NCI-H146 (cell line): ENCODE measurements around the gene PET100.
A peak's percentile ranks its signal among the peaks of the same experiment; 100 is the strongest.

Experiments used
- DNase-seq: peaks from one replicate; lab custom pipeline; 2025; lab: John Stamatoyannopoulos, UW

The PET100 gene

DNA sequence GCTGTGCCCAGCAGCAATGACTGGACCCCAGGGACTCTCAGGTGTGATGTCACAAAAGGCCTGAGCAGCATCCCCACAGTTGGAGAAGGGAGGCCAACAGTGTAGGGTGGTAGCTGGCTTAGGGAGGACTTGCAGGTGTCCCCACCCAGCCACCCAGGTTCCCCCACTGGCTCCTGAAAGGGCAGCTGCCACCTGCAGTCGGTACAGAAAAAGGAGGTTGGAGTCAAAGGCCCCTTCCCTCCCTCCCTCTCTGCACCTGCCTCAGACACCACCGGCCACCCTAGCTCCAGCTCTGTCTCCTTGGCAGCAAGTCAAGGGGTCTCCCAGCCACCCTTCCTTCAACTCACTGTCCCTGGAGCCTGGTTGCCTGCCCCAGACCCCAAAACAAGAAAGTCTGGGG, 4.1 kb downstream of the PET100 start, which contains the start of gene PCP2:
PCP2 (minus strand) TSS at position 22 of the 400 bp plus-strand sequence. CDS start 262 bp downstream, outside the sequence.
- peak; percentile 66 for DNase-seq

DNA sequence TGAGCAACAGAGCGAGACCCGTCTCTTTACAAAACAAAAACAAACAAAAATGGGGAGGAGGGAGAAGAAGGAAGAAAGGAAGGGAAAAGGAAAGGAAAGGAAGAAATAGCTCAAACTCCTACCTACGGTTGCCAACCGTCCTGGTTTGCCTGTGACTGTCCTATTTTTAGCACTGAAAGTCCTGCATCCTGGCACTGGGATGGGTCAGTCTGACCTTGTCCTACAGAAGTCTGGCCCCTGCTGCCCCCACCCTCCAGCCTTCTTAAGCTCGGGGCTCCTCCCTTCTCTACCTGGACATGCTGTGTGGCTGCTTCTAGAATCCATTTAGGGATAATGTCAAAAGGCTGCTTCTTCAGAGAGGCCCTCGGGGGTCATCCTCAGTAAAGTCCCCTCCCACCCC, 6.1 kb downstream of the PET100 start:
- no peak for DNase-seq

DNA sequence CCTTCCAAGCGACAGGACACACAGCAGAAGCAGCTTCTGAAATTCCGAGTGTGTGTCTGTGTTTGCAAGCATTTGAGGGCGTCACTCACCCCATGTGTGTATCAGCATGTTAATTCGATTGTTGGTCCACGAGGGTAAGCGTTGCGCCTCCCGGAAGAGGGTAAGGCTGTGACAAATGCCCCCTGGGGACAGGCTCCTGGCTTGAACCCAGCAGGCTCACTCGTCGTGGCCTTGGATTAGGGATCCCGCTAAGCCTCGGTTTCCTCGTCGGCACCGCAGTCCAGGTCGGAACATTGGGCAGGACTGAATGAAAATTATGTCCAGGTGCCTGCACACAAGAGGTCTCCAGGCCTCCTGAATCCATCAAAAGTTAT, 6.7 kb downstream of the PET100 start:
- DNase-seq: no peak

DNA sequence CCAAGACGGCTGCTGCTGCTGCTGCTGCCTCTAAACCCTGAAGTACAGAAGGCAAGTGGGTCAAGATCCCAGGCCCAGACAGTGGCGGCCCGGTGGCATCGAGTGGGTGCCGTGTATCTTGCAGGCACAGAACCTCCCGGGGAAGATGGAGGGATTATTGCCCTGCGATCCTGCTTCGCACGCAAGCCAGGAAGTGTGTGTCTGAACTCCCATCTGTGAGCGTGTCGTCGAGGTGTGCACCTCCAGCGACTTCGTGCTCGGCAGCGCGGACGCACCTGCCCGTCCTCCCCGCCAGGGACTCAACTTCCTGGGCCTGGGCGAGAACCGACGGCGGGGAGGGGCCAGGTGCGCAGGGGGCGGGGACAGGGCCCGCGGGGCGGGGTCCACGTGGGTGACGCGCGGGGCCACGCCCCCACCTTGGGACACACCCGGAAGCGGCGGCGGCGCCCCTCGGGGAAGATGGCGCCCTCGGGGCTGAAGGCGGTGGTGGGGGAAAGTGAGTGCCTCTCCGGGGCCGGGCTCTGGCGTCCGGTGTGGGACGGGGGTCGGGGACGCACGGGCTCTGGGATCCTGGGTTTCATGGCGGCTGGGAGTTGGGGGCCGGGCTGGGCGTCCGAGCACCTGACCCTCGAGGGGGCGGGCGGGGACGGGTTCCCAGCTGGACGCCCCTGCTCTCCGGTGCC, 7.2 kb downstream of the PET100 start, which contains the start of gene STXBP2:
STXBP2 (plus strand) TSS at position 420 of the 683 bp plus-strand sequence; CDS start at position 460, 40 bp downstream.
- DNase-seq: peak; percentile 66

DNA sequence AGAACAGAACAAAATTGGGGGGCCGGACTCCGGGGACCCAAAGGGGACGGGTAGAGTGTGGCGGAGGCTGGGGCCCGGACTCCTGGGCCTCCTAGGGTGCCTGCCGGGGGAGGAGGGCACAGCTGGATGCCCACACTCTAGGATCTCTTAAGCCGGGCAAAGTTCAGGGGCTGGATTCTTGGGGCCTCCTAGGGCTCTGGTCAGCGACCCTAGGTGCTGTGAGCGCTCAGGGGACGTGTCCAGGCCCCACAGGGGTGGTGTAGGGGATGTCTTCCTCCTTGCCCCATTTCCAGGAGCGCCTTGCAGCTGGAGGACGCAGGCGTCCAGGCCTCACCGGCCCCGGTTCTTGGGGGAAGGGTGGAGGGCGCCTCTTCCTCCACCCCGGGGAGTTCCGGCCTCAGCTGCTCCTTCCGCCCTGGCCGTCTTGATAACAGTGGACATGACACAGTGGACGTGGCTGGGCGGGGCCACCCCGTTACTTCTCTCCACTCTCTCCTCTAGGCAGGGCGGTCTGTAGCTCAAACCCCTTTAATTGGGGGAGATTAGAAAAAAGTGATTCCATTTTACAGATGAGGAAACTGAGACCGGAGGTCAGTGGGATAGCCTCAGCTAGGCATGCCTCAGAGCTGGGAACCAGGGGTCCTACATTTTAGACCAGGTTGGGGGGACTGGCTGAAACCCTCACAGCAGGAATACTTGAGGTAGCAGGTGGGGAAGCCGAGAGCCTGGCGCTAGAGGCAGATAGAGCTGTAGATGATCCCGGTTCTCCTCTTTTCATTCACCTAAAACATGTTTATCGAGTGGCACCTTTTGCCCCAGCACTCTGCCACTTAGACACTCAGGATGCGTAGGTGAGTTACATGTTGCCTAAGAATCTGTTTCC, 8.0 kb downstream of the PET100 start:
- no peak for DNase-seq

DNA sequence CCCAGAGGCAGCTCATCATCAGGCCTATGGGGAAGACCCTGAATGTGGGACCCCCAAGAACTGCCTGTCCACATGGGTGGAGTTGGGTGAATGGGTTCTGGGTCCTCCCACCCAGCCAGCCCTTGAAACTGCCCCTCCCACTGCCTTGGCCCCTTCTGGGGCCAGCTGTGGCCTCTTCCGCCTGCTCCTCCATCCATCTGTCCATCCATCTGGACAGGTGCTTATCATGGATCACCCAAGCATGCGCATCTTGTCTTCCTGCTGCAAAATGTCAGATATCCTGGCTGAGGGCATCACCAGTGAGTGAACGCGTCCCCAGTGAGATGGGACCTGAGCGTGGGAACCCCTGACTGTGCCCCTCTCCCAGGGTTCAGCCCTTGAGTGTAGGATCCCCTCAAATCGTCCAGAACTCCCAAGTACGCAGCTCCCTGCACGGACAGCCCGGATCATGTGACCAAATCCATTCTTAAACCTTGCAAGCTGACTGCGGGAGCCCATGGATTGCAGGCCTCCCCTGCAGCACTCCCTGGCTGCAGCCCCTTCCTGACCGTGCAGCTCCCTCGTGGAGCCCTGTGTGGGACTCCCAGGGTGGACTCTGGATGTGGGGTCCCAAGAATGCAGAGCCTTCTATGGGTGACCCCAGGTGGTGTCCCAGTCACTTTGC, 9.3 kb downstream of the PET100 start:
- DNase-seq: no peak

DNA sequence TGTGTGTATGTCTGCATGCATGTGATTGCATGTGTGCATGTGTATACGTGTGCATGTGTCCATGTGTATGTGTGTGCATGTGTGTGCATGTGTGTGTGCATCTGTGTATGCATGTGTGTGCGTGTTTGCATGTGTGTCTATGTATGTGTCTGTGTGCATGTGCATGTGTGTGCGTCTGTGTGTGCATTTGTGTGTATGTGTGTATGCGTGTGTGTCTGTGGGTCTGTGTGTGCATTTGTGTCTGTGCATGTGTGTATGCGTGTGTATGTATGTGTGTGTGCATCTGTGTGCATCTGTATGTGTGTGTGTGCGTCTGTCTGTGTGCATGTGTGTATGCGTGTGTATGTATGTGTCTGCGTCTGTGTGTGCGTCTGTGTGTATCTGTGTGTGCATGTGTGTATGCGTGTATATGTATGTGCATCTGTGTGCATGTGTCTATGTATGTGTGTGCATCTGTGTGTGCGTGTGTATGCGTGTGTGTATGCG, 10.3 kb downstream of the PET100 start:
- DNase-seq: no peak

DNA sequence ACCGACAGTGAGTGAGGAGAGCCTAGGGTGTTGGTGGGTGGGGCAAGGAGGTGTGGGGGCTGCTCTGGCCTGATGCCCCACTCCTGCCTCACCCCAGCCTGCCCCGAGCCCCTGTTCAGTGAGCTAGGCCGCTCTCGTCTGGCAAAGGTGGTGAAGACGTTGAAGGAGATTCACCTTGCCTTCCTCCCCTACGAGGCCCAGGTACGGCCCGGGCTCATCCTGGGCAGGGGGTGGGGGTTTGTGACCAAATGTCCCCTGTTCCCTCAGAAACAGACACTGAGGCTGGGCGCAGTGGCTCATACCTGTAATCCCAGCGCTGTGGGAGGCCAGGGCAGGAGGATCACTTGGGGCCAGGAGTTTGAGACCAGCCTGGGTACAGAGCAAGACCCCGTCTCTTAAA, 11.2 kb downstream of the PET100 start:
- no peak for DNase-seq

DNA sequence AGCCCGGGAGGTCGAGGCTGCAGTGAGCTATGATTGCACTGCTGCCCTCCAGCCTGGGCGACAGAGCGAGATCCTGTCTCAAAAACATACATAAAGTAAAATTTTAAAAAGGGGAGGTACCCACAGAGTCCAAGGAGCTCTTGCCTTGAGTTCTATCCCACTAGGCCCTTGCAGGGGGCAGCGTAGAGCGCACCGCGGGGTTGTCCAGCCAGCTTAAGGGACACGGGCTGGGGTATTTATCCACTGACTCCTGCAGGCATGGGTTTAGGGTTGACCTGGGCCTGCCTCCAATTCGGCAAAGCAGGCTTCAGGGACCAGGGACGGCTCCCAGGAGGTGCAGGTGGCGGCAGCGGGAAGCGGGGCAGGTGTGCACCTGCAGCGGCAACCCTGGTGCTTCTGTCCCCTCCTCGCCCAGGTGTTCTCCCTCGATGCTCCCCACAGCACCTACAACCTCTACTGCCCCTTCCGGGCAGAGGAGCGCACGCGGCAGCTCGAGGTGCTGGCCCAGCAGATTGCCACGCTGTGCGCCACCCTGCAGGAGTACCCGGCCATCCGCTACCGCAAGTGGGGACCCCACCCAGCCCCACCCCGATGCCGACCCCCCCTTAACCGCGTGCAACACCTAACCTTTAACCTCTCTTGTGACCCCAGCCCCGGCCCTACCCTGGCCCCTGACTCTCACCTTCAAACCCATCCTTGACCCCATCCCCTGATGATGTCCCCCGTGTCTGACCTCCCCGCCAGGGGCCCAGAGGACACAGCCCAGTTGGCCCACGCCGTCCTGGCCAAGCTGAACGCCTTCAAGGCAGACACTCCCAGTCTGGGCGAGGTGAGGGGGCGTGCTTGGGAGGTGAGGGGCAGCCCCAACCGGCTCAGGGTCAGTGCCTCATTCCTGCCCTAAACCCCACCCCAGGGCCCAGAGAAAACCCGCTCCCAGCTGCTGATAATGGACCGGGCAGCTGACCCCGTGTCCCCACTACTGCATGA, 12.0 kb downstream of the PET100 start:
- no peak for DNase-seq

DNA sequence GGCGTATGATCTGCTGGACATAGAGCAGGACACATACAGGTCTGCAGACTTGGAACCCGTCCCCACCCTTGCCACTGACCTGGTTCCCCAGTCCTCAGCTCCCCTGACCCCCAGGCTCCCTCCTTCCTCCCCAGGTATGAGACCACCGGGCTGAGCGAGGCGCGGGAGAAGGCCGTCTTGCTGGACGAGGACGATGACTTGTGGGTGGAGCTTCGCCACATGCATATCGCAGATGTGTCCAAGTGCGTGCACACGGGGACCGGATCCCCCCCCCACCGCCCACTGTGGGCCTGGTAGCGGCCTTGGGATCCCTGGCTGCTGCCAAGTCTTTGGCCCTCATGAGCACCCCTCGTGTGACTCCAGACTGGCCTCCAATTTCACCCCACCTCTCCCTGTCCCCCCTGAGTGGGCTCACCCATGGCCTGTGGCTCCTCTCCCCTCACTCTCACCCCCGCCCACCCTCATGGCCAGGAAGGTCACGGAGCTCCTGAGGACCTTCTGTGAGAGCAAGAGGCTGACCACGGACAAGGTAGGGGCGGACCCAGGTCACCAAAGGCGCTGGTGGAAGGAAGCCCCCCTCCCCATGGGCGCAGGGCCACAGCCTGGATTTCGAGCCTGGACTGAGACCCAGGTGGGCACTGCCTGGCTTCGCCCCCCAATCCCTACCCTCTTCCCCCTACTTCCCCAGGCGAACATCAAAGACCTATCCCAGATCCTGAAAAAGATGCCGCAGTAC, 12.9 kb downstream of the PET100 start:
- no peak for DNase-seq

DNA sequence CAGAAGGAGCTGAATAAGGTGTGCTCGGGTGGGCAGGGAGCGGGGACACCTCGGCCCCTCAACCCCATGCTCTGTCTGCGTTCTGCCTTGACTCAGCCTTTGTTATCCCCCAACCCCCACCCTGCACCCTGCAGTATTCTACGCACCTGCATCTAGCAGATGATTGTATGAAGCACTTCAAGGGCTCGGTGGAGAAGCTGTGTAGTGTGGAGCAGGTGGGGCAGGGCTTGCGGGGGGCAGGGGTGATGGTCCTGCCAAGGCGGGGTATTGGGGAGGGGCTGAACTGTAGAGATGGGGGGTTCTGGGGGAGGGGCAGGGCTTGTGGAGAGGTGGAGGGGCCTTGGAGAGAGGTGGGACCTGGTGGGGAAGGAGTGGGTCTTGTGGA, 13.4 kb downstream of the PET100 start:
- DNase-seq: no peak

DNA sequence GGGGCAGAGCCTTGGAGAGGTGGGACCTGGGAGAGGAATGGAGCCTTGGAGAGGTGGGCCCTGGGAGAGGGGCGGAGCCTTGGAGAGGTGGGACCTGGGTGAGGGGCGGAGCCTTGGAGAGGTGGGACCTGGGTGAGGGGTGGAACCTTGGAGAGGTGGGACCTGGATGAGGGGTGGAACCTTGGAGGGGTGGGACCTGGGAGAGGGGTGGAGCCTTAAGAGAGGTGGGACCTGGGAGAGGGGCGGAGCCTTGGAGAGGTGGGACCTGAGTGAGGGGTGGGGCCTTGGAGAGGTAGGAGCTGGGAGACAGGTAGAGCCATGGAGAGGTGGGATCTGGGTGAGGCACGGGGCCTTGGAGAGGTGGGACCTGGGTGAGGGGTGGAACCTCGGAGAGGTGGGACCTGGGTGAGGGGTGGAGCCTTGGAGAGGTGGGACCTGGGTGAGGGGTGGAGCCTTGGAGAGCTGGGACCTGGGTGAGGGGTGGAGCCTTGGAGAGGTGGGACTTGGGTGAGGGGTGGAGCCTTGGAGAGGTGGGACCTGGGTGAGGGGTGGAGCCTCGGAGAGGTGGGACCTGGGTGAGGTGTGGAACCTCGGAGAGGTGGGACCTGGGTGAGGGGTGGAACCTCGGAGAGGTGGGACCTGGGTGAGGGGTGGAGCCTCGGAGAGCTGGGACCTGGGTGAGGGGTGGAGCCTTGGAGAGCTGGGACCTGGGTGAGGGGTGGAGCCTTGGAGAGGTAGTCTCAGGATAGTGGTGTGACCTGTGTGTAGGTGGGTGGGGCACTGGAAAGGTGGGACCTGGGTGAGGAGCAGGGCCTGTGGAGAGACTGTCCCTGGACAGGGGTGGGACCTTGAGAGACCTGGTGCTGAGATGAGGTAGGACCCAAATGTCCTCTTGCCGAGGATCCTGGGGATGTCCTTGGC, 14.3 kb downstream of the PET100 start:
- DNase-seq: peak; percentile 6

DNA sequence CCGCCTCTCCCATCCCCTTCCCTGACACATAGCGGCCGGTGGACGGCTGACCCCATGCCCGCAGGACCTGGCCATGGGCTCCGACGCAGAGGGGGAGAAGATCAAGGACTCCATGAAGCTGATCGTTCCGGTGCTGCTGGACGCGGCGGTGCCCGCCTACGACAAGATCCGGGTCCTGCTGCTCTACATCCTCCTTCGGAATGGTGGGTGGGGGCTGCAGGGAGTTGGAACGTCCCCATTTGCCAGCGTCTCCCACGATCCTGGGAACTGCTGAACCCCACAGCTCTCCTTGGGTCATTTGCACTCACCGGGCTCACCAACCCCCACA, 14.9 kb downstream of the PET100 start:
- DNase-seq: no peak

DNA sequence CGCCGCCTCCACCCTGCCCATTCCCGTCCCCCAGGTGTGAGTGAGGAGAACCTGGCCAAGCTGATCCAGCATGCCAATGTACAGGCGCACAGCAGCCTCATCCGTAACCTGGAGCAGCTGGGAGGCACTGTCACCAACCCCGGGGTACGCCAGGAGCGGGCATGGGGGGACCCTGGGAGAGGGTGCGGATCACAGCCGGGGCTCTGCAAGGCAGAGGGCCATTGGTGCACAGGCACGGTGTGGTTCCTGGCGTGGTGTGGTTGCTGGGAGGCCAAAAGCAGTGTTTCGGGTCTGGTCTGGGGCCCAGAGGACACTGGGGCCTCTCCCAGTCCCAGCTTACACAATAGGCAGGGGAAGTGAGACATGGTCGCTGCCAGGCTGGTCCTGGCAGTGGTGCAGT, 15.6 kb downstream of the PET100 start:
- DNase-seq: no peak

DNA sequence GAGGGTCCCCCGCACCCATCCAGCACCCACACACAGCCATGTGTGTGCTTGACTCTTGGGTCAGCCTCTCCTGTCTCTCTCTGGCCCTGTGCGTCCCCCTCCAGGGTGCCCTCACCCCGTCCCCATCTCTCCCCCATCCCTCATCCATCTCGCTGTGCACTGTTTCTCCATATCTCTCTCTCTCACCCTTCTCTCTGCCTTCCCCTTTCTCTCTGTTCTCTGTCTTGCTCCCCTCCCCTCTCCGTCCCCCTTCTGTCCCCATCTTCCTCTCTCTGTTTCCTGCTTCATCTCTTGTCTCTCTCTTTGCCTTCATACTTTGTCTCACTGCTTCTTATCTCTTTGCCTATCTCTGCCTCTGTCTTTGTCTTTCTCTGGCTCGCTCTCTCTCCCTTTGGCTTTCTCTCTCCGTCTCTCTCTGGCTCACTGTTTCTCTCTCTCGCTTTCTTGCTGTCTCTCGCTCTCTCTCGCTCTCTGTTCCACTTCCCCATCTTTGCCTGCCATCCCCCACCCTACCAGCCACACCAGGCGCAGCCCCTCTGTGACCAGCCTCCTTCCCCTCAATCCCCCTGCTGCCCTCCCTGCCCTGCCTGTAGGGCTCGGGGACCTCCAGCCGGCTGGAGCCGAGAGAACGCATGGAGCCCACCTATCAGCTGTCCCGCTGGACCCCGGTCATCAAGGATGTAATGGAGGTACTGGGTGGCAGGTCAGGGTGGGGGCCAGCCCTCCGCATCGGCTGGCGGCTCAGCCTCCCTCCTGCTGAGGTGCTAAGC, 16.2 kb downstream of the PET100 start:
- DNase-seq: no peak

DNA sequence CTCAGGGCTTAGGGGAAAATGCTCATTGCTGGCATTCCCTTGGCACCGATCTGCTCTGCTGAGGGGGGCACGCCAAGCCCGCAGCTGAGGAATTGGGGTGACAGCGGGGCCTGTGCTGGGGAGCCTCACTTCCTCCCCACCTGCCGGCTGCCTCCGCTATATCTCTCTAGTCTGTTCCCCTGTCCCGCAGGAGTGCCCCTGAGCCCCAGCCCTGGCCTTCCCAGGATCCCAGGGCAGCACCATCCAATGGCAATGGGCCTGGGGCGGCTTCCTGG, 16.8 kb downstream of the PET100 start:
- no peak for DNase-seq

DNA sequence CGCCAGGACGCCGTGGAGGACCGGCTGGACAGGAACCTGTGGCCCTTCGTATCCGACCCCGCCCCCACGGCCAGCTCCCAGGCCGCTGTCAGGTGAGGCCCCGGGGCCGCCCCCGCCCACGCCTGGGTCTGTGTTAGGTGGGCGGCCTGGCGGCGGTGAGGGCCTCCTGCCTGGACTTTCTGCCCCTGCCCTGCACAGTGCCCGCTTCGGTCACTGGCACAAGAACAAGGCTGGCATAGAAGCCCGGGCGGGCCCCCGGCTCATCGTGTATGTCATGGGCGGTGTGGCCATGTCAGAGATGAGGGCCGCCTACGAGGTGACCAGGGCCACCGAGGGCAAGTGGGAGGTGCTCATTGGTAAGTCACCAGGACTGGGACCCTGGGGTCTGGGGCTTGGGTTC, 17.6 kb downstream of the PET100 start:
- no peak for DNase-seq

DNA sequence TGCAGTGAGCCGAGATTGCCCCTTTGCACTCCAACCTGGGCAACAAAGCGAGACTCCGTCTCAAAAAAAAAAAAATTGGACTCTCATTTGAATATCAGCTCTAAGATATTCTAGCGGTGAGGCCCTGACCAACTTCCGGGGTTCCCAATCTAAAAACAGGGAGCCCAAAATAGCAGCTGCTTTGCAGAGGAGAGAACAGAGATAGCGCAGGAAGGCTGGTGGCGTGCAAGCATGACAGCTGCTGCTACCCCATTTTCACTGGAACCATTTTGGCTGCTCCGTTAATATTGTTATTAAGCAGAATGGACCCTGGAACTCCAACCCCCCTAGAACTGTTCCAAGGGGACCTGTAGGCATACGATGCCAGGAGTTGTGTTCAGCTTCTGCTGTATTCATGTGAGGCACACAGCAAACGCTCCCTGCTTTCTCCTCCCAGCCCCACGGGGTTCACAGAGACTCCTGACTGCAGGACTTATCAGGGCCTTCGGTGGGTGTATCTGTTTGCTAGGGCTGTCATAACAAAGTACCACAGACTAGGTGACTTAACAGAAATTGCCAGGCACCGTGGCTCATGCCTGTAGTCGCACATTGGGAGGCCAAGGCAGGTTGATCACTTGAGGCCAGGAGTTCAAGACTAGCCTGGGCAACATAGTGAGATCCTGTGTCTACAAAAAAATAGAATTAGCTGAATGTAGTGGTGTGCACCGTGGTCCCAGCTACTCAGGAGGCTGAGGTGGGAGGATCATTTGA, 18.8 kb downstream of the PET100 start:
- DNase-seq: no peak
